Body of pancreas (tissue), 4 donors: ENCODE data around the gene RPS18. TPM values are rescaled to one million over a fixed set of nuclear protein-coding genes. Genes with fewer than 3 reads are reported as not detected.
A peak's percentile ranks its signal among the peaks of the same experiment; 100 is the strongest.
"Not testable (repeated sequence)": the region's sequence is repeated elsewhere in the genome, so short reads cannot be mapped to it uniquely, and the experiment has no call there.

Experiments used
- ATAC-seq: fragments of 150-250 bp; one replicate; pipeline ENCODE4 v1.9.1; 2016
- DNase-seq, 4 donors: peaks; one replicate each; pipeline ENCODE4 v3.0.0-alpha.2; 2019
- H3K27ac ChIP-seq, 4 donors: fragments of 200-600 bp; sonication (generic); 1 replicate in 3 of 4; 2 replicates in 1 of 4; pipeline versions ENCODE4 v1.5.1 to v1.6.1; 2016 to 2019; ENCODE audit warnings: mild to moderate bottlenecking in 1 of 4, mixed read lengths in 1 of 4, moderate library complexity in 1 of 4
- H3K27me3 ChIP-seq, 2 donors: fragments of 200-600 bp; sonication (generic); one replicate each; pipeline ENCODE4 v1.6.0; 2016; ENCODE audit warnings: mild to moderate bottlenecking in 1 of 2
- H3K36me3 ChIP-seq, 2 donors: fragments of 200-600 bp; sonication (generic); replicated peaks in 1 of 2; 2 replicates each; pipeline ENCODE4 v1.5.1; 2016; ENCODE audit warnings: low read depth in 2 of 2; ENCODE audit not compliant: insufficient read depth in 1 of 2
- H3K4me1 ChIP-seq: fragments of 200-600 bp; sonication (generic); one replicate; pipeline ENCODE4 v1.6.0; 2016
- H3K4me3 ChIP-seq, 2 donors: fragments of 200-600 bp; sonication (generic); 1 replicate in 1 of 2; 2 replicates in 1 of 2; pipeline ENCODE4 v1.5.1; 2016 to 2019
- H3K9me3 ChIP-seq, 3 donors: fragments of 200-600 bp; sonication (generic); 1 replicate in 2 of 3; 2 replicates in 1 of 3; pipeline ENCODE4 v1.5.1; 2016
- POLR2A ChIP-seq, 3 donors: fragments of 450-650 bp; IDR thresholded peaks; one replicate each; pipeline ENCODE4 v1.6.1; 2016; ENCODE audit warnings: antibody characterized with exemption in 3 of 3, mild to moderate bottlenecking in 2 of 3
- WGBS, 2 donors: methylation state at CpG; one replicate each; pipeline ENCODE4 v1.1.5; 2017; 5-methylcytosine and 5-hydroxymethylcytosine counted together
- intact Hi-C: fragments of 100-400 bp; cut with DNase I; formaldehyde crosslinking; loops from one replicate; pipeline ENCODE4 v1.15.1; 2023
- total RNA-seq, 2 donors: library from RNA; depleted of rRNA; stranded (reverse); fragments of >200 nt; gene quantifications; one replicate each; pipeline ENCODE4 v1.1.0, GENCODE V29; 2016
- TF ChIP-seq, protein P1 (sequence below), 7 experiments: fragments of 450-650 bp in 4 of 7; fragments of 200-600 bp in 3 of 7; sonication (generic) in 3 of 7; IDR thresholded peaks; one replicate each; pipeline ENCODE4 v1.5.1; 2016 to 2019; ENCODE audit warnings: antibody characterized with exemption in 7 of 7

The RPS18 gene
- total RNA-seq, 2 donors from 2014 or later = 772 to 1,608 TPM

DNA sequence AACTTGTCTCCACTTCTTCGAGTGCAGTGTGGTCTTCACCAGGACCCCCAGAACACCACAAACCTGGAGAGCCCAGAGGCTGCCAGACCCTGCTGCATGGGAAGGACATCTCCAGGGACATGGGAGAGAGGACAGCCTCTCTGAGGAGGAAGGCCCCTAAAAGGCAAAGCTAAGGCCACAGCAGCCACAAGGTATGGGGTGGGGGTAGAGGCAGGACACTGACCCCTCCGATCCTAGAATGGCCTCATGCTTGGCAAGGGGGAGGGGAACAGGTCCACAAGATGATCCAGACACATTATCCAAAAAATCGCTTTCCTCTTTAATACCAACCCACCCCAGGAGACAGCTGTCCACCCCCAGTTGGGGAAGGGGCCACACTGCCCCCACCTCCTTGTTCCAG, 6.9 kb downstream of the RPS18 start:
- 86% methylated on average over 3 of the region's 3 CpGs for WGBS, 2 donors
- Histone ChIP-seq H3K27me3 (no peaks in the 10 kb centered on the region), H3K36me3 (peaks cover 0 to 13% of the 10 kb centered on the region in 2 donors), H3K27ac (no peak overlapping the region), H3K9me3 (no peaks in the 10 kb centered on the region), H3K4me1 (peaks cover 38% of the 10 kb centered on the region), H3K4me3 (no peak overlapping the region)
- no peak for TF ChIP-seq POLR2A (IDR thresholded peaks at IDR 0.05)
- TF ChIP-seq, protein P1, sequence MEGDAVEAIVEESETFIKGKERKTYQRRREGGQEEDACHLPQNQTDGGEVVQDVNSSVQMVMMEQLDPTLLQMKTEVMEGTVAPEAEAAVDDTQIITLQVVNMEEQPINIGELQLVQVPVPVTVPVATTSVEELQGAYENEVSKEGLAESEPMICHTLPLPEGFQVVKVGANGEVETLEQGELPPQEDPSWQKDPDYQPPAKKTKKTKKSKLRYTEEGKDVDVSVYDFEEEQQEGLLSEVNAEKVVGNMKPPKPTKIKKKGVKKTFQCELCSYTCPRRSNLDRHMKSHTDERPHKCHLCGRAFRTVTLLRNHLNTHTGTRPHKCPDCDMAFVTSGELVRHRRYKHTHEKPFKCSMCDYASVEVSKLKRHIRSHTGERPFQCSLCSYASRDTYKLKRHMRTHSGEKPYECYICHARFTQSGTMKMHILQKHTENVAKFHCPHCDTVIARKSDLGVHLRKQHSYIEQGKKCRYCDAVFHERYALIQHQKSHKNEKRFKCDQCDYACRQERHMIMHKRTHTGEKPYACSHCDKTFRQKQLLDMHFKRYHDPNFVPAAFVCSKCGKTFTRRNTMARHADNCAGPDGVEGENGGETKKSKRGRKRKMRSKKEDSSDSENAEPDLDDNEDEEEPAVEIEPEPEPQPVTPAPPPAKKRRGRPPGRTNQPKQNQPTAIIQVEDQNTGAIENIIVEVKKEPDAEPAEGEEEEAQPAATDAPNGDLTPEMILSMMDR (IDR thresholded peaks at IDR 0.05) = no peak
- no peak for DNase-seq
- intact Hi-C loops = no loop called here
- ATAC-seq = no peak

DNA sequence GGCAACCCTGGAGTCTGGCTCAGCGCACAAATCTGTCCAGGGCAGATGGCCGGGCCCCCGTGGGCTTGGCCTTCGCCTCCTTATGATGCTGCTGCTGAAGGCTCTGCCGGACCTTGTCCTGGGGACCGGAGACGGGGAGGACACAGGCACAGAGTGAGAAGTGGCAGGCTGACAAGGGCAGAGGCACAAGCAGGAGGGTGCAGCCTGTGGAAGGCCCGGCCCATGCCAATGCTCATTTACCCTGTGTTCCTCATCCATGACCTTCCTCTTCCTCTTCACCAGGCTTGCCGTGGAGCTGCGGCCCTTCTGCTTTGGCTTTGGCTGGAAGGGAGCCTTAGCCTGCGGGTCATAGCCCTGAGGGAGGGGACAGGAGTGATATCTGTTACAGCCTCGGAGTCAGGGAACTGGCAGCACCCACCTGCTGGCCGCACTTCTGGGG, 7.4 kb downstream of the RPS18 start:
- no peak for TF ChIP-seq POLR2A (IDR thresholded peaks at IDR 0.05)
- TF ChIP-seq, protein P1 (IDR thresholded peaks at IDR 0.05) = no peak
- WGBS, 2 donors = 74 to 90% methylated on average over 4 to 13 of the region's 13 CpGs
- peaks cover 0 to 13% of the 10 kb centered on the region in 2 donors for H3K36me3 ChIP-seq
- no peaks in the 10 kb centered on the region for H3K9me3 ChIP-seq
- H3K27me3 ChIP-seq = no peaks in the 10 kb centered on the region
- ATAC-seq = no peak
- H3K4me3 ChIP-seq = no peak overlapping the region
- intact Hi-C loops = no loop called here
- H3K27ac ChIP-seq = no peak overlapping the region
- peaks cover 34% of the 10 kb centered on the region for H3K4me1 ChIP-seq
- peak in 1 of 4 donors; percentile 30 for DNase-seq

DNA sequence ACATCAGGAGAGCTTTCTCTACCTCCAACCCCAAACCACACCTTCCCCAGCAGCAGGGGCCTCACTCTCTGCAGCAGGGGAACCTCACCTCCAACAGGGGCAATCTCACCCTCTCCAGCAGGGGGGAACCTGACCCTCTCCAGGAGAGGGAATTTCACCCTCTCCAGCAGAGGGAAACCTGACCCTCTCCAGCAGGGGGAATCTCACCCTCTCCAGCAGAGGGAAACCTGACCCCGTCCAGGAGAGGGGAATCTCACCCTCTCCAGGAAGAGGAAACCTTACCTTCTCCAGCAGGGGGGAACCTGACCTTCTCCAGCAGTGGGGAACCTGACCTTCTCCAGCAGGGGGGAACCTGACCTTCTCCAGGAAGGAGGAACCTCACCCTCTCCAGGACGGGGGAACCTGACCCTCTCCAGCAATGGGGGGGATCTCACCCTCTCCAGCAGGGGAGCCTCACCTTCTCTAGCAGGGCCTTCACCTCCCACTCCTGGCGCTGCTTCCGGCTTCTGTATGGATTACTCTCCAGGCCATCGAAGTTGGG, 8.2 kb downstream of the RPS18 start:
- H3K27me3 ChIP-seq = no peaks in the 10 kb centered on the region
- intact Hi-C loops = no loop called here
- TF ChIP-seq POLR2A (IDR thresholded peaks at IDR 0.05) = no peak
- TF ChIP-seq, protein P1 (IDR thresholded peaks at IDR 0.05) = peak in 5 of 7 experiments; percentile 34 to 63 (median 55)
- H3K4me1 ChIP-seq = peaks cover 26% of the 10 kb centered on the region
- H3K27ac ChIP-seq = peak overlapping the region in 1 of 4 donors; percentile 17
- DNase-seq (peak in 1 of 4 donors; percentile 26), ATAC-seq (peak; percentile 25)
- no peak overlapping the region for H3K4me3 ChIP-seq
- H3K9me3 ChIP-seq = no peaks in the 10 kb centered on the region
- WGBS, 2 donors = 67% methylated on average over 5 of the region's 5 CpGs; no CpG with 5 or more reads in 1 of the 2 donors
- H3K36me3 ChIP-seq = peaks cover 0 to 8% of the 10 kb centered on the region in 2 donors

DNA sequence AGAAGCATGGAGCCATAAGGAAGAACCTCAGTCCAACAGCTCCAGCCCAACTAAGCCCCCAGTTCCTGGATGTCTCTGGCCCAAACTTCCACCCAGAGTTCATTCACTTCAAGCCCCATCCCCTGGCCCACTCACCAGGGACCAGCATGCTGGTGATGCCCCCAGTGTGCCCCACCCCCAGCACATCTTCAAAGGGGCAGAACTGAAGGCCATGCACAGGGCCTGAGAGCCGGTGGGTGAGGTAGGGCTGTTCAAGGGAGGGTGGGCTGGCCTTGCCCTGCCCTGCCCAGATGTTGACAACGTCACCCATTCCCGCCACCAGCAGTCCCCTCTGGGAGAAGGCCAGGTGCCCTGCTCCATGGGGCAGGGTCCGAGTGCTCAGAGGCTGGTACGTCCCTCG, 8.7 kb downstream of the RPS18 start:
- intact Hi-C loops = no loop called here
- H3K9me3 ChIP-seq = no peaks in the 10 kb centered on the region
- peaks cover 0 to 5% of the 10 kb centered on the region in 2 donors for H3K36me3 ChIP-seq
- peaks cover 21% of the 10 kb centered on the region for H3K4me1 ChIP-seq
- H3K4me3 ChIP-seq = no peak overlapping the region
- ATAC-seq (no peak), DNase-seq (no peak)
- no peaks in the 10 kb centered on the region for H3K27me3 ChIP-seq
- H3K27ac ChIP-seq = peak overlapping the region in 1 of 4 donors; percentile 17
- no peak for TF ChIP-seq POLR2A (IDR thresholded peaks at IDR 0.05)
- TF ChIP-seq, protein P1 (IDR thresholded peaks at IDR 0.05) = no peak
- 82 to 87% methylated on average over 5 to 6 of the region's 6 CpGs for WGBS, 2 donors

DNA sequence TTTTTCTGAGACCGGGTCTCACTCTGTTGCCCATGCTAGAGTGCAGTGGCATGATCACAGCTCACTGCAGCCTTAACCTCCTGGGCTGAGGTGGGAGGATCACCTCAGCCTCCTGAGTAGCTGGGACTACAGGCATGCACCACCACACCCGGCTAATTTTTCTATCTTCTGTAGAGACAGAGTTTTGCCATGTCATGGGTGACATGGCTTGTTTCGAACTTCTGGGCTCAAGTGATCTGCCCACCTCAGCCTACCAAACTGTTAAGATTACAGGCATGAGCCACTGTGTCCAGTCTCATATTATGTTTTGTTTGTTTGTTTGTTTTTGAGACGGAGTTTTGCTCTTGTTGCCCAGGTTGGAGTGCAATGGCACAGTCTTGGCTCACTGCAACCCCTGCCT, 13.3 kb downstream of the RPS18 start:
- H3K9me3 ChIP-seq, ATAC-seq, H3K36me3 ChIP-seq, intact Hi-C loops, H3K4me3 ChIP-seq, DNase-seq, H3K27ac ChIP-seq, H3K27me3 ChIP-seq: not testable (repeated sequence)
- H3K4me1 ChIP-seq = peaks cover 17% of the 10 kb centered on the region
- 82 to 87% methylated on average over 4 of the region's 4 CpGs for WGBS, 2 donors
